Testis (tissue), 2 donors: Measurements from ENCODE around the gene UCMA.

Experiments used
- POLR2A ChIP-seq: fragments of 450-650 bp; IDR thresholded peaks from one replicate; pipeline ENCODE4 v1.6.1; 2017; ENCODE audit warnings: antibody characterized with exemption, mild to moderate bottlenecking, moderate library complexity
- TF ChIP-seq, protein P1 (sequence below), 3 experiments: fragments of 450-650 bp in 2 of 3; fragments of 200-600 bp in 1 of 3; sonication (generic) in 1 of 3; IDR thresholded peaks; one replicate each; pipeline ENCODE4 v1.5.1; 2016 to 2019; ENCODE audit warnings: antibody characterized with exemption in 3 of 3, mild to moderate bottlenecking in 2 of 3, moderate library complexity in 1 of 3

DNA sequence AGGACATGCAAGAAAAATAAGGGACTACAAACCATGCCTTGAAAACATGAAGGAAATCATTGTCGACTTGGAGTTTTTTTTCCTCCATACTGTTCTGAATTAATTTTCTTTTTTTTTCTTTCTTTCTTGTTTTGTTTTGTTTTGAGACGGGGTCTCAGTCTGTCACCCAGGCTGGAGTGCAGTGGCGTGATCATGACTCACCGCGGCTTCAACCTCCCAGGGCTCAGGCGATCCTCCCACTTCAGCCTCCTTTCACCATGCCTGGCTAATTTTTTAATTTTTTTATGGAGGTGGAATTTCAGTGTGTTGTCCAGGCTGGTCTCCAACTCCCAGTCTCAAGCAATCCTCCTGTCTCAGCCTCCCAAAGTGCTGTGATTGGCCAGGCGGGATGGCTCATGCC lies 11.6 kb downstream of the UCMA start:
- TF ChIP-seq POLR2A, result no peak
- TF ChIP-seq, protein P1, sequence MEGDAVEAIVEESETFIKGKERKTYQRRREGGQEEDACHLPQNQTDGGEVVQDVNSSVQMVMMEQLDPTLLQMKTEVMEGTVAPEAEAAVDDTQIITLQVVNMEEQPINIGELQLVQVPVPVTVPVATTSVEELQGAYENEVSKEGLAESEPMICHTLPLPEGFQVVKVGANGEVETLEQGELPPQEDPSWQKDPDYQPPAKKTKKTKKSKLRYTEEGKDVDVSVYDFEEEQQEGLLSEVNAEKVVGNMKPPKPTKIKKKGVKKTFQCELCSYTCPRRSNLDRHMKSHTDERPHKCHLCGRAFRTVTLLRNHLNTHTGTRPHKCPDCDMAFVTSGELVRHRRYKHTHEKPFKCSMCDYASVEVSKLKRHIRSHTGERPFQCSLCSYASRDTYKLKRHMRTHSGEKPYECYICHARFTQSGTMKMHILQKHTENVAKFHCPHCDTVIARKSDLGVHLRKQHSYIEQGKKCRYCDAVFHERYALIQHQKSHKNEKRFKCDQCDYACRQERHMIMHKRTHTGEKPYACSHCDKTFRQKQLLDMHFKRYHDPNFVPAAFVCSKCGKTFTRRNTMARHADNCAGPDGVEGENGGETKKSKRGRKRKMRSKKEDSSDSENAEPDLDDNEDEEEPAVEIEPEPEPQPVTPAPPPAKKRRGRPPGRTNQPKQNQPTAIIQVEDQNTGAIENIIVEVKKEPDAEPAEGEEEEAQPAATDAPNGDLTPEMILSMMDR (IDR thresholded peaks at IDR 0.05), result no peak
